ENCODE results near the gene FBLN2. TPM values are rescaled to one million over a fixed set of nuclear protein-coding genes. Genes with fewer than 3 reads are reported as not detected.

The FBLN2 gene
- total RNA-seq, 1 experiment from 2014 or later: 0.11 TPM

GRCh38 chr3:13537244-13537908 is 11.5 kb upstream of the FBLN2 start:
- CTCF ChIA-PET: no interaction called here
- H2AFZ ChIP-seq (ENCODE audit: low read length): peak overlapping the region; percentile 29; the same call in 1 of the 2 replicates

GRCh38 chr3:13537909-13538296 is 11.0 kb upstream of the FBLN2 start:
- intact Hi-C loops (cut with micrococcal nuclease): loop anchor here (2.0 kb wide), 2 partner anchors 41 to 63 kb away; no protein-coding TSS in a partner anchor
- POLR2A ChIA-PET (ENCODE audit: unreplicated experiment): no interaction called here
- Histone ChIP-seq H3K4me2 (ENCODE audit: low read length) (peak overlapping the region; percentile 22), H2AFZ (ENCODE audit: low read length) (no peak overlapping the region), H3K9ac (ENCODE audit: low read length) (peak overlapping the region; percentile 65), H3K27ac (ENCODE audit: low read length) (peak overlapping the region; percentile 88), H3K9me2 (replicated peaks; ENCODE audit: low read length) (no peaks in the 10 kb centered on the region), H3K4me3 (ENCODE audit: low read length) (no peak overlapping the region), H3K4me1 (ENCODE audit: insufficient read depth, low read length) (peaks cover 38% of the 10 kb centered on the region), H3K36me3 (ENCODE audit: low read depth, low read length) (no peaks in the 10 kb centered on the region), H3K9me3 (ENCODE audit: low read length) (peaks cover 3% of the 10 kb centered on the region; the same call in 1 of the 2 replicates), H4K20me1 (ENCODE audit: low read length) (no peaks in the 10 kb centered on the region), H3F3A (ENCODE audit: low read length, unreplicated experiment) (no peaks in the 10 kb centered on the region), H3K27me3 (ENCODE audit: low read length) (no peaks in the 10 kb centered on the region), H3K79me2 (ENCODE audit: low read length) (no peaks in the 10 kb centered on the region)
- TF ChIP-seq EZH2phosphoT487 (IDR thresholded peaks at IDR 0.05; ENCODE audit: borderline replicate concordance, low read length) (no peak), CTCF (conservative IDR thresholded peaks at IDR 0.05; ENCODE audit: low read depth, low read length) (no peak), EZH2 (IDR thresholded peaks at IDR 0.05; ENCODE audit: low read length, unreplicated experiment) (no peak)
- peak; percentile 96 for DNase-seq
- peak; percentile 89 for ATAC-seq
- CTCF ChIA-PET: no interaction called here
- BruUV-seq (replicated peaks): no TSS peak

More at GRCh38 chr3:13537244-13537908, 11.5 kb upstream of the FBLN2 start:
- no peaks in the 10 kb centered on the region for H3K79me2 ChIP-seq (ENCODE audit: low read length)
- H3K9me3 ChIP-seq (ENCODE audit: low read length): peaks cover 3% of the 10 kb centered on the region; the same call in 1 of the 2 replicates
- intact Hi-C loops (cut with micrococcal nuclease): loop anchor here (2.0 kb wide), 1 partner anchor 41 kb away; no protein-coding TSS in a partner anchor
- H3K9ac ChIP-seq (ENCODE audit: low read length): peak overlapping the region; percentile 40
- no peaks in the 10 kb centered on the region for H4K20me1 ChIP-seq (ENCODE audit: low read length)
- DNase-seq: no peak
- H3K4me2 ChIP-seq (ENCODE audit: low read length): peak overlapping the region; percentile 22
- H3K36me3 ChIP-seq (ENCODE audit: low read depth, low read length): no peaks in the 10 kb centered on the region
- H3F3A ChIP-seq (ENCODE audit: low read length, unreplicated experiment): no peaks in the 10 kb centered on the region
- POLR2A ChIA-PET (ENCODE audit: unreplicated experiment): interaction anchor here (0.5 kb wide), 1 partner anchor 322 kb away, joined by 4 read pairs; no protein-coding TSS in a partner anchor
- no peaks in the 10 kb centered on the region for H3K27me3 ChIP-seq (ENCODE audit: low read length)
- no peak overlapping the region for H3K4me3 ChIP-seq (ENCODE audit: low read length)
- TSS peak; percentile 30 for BruUV-seq (replicated peaks)
- no peak for TF ChIP-seq EZH2phosphoT487 (IDR thresholded peaks at IDR 0.05; ENCODE audit: borderline replicate concordance, low read length)
- TF ChIP-seq EZH2 (IDR thresholded peaks at IDR 0.05; ENCODE audit: low read length, unreplicated experiment): no peak
- TF ChIP-seq CTCF (conservative IDR thresholded peaks at IDR 0.05; ENCODE audit: low read depth, low read length): no peak
- peak overlapping the region; percentile 88 for H3K27ac ChIP-seq (ENCODE audit: low read length)
- H3K9me2 ChIP-seq (replicated peaks; ENCODE audit: low read length): no peaks in the 10 kb centered on the region
- ATAC-seq: peak; percentile 9
- H3K4me1 ChIP-seq (ENCODE audit: insufficient read depth, low read length): peaks cover 38% of the 10 kb centered on the region

All from PC-3 (cell line).